Right atrium auricular region (tissue), 2 donors: ENCODE results near the gene MED22. TPM values are rescaled to one million over a fixed set of nuclear protein-coding genes. Genes with fewer than 3 reads are reported as not detected.
"Not testable (repeated sequence)": the region's sequence is repeated elsewhere in the genome, so short reads cannot be mapped to it uniquely, and the experiment has no call there.

Source experiments
- DNase-seq: peaks from one replicate; pipeline ENCODE4 v3.0.0-alpha.2; 2019; ENCODE audit warnings: low spot score
- H3K27ac ChIP-seq, 2 donors: fragments of 200-600 bp; sonication (generic); 1 replicate in 1 of 2; 2 replicates in 1 of 2; pipeline ENCODE4 v1.5.1; 2016 to 2019
- H3K27me3 ChIP-seq, 2 donors: fragments of 200-600 bp; sonication (generic); one replicate each; pipeline versions ENCODE4 v1.5.1 to v1.6.0; 2017 to 2019
- H3K36me3 ChIP-seq: fragments of 200-600 bp; sonication (generic); one replicate; pipeline ENCODE4 v1.5.1; 2016
- H3K4me1 ChIP-seq, 2 donors: fragments of 200-600 bp; sonication (generic); one replicate each; pipeline versions ENCODE4 v1.5.1 to v1.6.0; 2017 to 2019
- H3K4me3 ChIP-seq, 2 donors: fragments of 200-600 bp; sonication (generic); 1 replicate in 1 of 2; 2 replicates in 1 of 2; pipeline ENCODE4 v1.5.1; 2017 to 2019; ENCODE audit warnings: mild to moderate bottlenecking in 1 of 2, moderate library complexity in 1 of 2
- H3K9me3 ChIP-seq, 2 donors: fragments of 200-600 bp; sonication (generic); one replicate each; pipeline ENCODE4 v1.5.1; 2019
- total RNA-seq, 2 donors: library from RNA; depleted of rRNA; stranded (reverse); fragments of >200 nt; gene quantifications; one replicate each; pipeline ENCODE4 v1.1.0, GENCODE V29; 2016
- TF ChIP-seq, protein P1 (sequence below), 2 donors: fragments of 200-600 bp; sonication (generic); IDR thresholded peaks; one replicate each; pipeline ENCODE4 v1.5.1; 2019; ENCODE audit warnings: antibody characterized with exemption in 2 of 2

Gene MED22
- total RNA-seq, 2 donors from 2014 or later = 15.1 to 24.6 TPM

DNA sequence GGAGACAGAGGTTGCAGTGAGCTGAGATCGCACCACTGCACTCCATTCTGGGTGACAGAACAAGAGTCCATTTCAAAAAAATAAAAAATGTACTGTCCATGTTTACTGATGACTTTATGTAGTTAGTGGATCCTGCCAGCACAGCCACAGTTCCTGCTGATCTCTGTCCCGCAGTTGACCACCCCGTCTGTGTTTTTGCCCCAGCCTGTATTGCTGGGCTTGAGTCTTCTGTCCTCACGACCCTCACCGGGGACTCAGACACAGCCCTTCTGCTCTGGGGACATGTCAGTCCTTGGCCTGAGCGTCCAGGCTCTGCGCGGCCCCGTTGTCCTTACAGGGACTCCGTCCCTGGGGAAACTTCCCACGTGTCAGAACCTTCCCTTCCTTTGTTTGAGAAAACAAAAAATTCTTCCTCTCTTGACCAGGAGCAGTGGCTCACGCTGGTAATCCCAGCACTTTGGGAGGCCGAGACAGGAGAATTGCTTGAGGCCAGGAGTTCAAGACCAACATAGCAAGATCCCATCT is 26.5 kb downstream of the MED22 start:
- TF ChIP-seq, protein P1, sequence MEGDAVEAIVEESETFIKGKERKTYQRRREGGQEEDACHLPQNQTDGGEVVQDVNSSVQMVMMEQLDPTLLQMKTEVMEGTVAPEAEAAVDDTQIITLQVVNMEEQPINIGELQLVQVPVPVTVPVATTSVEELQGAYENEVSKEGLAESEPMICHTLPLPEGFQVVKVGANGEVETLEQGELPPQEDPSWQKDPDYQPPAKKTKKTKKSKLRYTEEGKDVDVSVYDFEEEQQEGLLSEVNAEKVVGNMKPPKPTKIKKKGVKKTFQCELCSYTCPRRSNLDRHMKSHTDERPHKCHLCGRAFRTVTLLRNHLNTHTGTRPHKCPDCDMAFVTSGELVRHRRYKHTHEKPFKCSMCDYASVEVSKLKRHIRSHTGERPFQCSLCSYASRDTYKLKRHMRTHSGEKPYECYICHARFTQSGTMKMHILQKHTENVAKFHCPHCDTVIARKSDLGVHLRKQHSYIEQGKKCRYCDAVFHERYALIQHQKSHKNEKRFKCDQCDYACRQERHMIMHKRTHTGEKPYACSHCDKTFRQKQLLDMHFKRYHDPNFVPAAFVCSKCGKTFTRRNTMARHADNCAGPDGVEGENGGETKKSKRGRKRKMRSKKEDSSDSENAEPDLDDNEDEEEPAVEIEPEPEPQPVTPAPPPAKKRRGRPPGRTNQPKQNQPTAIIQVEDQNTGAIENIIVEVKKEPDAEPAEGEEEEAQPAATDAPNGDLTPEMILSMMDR (IDR thresholded peaks at IDR 0.05) = no peak
- H3K27me3 ChIP-seq = no peaks in the 10 kb centered on the region
- no peaks in the 10 kb centered on the region for H3K9me3 ChIP-seq
- no peak overlapping the region for H3K4me3 ChIP-seq
- no peak for DNase-seq
- no peak overlapping the region for H3K27ac ChIP-seq
- H3K36me3 ChIP-seq = no peaks in the 10 kb centered on the region
- H3K4me1 ChIP-seq = no peaks in the 10 kb centered on the region

DNA sequence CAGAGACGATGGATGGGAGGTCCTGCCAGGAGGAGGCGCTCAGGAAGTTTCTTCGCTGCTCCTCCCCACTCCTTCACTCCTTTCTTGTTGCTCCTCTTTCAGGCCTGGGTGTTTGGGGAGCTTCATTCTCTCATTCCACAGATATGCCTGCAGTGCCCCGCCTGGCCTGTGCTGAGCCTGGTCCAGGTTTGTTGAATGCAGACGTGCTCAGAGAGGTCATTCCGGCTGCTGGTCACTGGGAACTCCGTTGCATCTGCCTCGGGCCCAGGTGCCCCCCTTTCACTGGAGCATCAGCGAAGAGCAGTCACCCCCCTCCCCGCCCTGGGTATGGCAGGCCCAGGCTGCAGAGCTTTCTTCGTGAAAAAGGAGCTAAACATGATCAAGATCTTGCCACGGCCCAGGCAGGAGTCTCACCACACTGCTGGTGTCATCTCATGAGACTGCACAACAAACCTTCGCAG is 27.5 kb downstream of the MED22 start:
- Histone ChIP-seq H3K4me1 (no peaks in the 10 kb centered on the region), H3K9me3 (no peaks in the 10 kb centered on the region), H3K36me3 (no peaks in the 10 kb centered on the region), H3K27ac (no peak overlapping the region), H3K27me3 (no peaks in the 10 kb centered on the region), H3K4me3 (no peak overlapping the region)
- no peak for DNase-seq
- TF ChIP-seq, protein P1 (IDR thresholded peaks at IDR 0.05) = no peak

DNA sequence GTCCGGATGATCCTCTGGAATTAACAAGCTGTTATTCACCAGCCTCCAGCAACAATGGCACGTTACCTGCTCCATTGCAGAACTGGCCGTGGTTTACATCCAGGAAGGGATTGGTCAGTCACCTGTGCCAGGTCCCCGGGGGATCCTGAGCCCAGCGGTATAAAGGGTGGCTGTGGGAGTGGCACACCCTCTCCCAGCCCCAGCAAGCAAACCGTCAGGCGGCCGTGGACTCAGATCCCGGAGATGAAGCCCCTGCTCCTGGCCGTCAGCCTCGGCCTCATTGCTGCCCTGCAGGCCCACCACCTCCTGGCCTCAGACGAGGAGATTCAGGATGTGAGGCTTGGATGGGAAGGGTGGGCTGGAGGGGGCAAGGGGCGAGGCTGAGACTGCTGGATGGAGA is 30.4 kb downstream of the MED22 start:
- DNase-seq, H3K4me1 ChIP-seq: not testable (repeated sequence)

DNA sequence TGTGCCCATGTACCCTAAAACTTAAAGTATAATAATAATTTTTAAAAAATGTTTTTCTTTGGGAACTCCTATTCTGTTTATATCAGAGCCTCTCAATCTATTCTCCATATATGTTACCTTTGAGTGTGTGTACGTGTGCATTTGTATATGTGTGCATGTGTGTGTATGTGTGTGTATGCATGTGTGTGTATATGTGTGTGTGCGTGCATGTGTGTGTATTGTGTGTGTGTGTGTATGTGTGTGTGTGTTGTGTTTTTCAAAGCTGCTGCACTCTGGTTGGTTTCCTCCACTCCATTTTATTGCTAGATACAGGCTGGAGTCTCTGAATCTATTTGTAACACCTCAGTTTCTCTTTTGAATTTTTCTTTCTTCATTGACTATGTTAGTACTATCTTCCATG is 31.9 kb downstream of the MED22 start:
- H3K4me1 ChIP-seq = no peaks in the 10 kb centered on the region

More for the DNA sequence above, 30.4 kb downstream of the MED22 start:
- H3K27ac ChIP-seq, H3K36me3 ChIP-seq, H3K27me3 ChIP-seq, H3K9me3 ChIP-seq, H3K4me3 ChIP-seq: not testable (repeated sequence)

DNA sequence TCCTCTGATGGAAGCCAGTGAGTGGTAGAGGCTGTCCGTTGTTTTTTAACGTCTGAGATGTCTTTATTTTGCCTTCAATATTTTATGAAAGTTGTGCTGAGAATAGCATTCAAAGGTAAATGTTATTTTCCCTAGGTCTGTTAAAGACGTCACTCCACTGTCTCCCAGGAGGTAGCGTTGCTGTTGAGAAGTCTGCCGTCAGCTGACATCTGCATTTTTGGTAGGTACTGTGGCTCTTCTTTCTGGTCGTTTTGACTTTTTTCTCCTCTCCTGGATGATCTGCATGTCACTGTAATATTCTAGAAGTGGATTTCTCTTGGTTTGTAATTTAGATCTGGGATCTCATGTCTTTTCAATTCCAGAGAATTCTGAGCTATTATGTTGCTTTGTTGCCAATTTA is 38.3 kb downstream of the MED22 start:
- Histone ChIP-seq H3K9me3 (no peaks in the 10 kb centered on the region), H3K27me3 (no peaks in the 10 kb centered on the region), H3K36me3 (no peaks in the 10 kb centered on the region), H3K4me1 (no peaks in the 10 kb centered on the region), H3K27ac (no peak overlapping the region), H3K4me3 (no peak overlapping the region)
- TF ChIP-seq, protein P1 (IDR thresholded peaks at IDR 0.05) = no peak
- no peak for DNase-seq

More for the DNA sequence above, 31.9 kb downstream of the MED22 start:
- Histone ChIP-seq H3K4me3 (no peak overlapping the region), H3K27me3 (no peaks in the 10 kb centered on the region), H3K36me3 (no peaks in the 10 kb centered on the region), H3K27ac (no peak overlapping the region), H3K9me3 (no peaks in the 10 kb centered on the region)
- TF ChIP-seq, protein P1 (IDR thresholded peaks at IDR 0.05) = no peak
- no peak for DNase-seq

DNA sequence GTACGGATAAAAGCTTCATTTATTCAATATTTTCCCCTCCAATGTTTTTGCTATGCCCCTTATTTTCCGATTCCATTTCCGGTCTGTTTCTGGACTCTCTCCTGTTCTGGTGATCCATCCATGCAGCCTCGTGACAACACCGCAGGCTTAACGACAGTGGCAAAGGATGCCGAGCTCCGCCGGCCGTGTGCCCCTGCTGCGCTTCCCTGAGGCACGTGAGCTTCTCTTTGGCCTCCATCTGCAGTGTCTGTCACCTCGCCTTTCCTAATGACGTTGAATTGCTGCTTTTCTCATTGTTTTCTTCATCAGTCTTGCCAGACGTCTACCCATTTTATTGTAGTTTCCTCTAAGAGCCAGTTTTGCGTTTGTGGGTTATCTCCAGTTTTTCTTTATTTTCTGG is 40.6 kb downstream of the MED22 start:
- DNase-seq = no peak

More for the DNA sequence above, 40.6 kb downstream of the MED22 start:
- no peak overlapping the region for H3K4me3 ChIP-seq
- H3K4me1 ChIP-seq = no peaks in the 10 kb centered on the region
- no peak overlapping the region for H3K27ac ChIP-seq
- H3K9me3 ChIP-seq = no peaks in the 10 kb centered on the region
- TF ChIP-seq, protein P1 (IDR thresholded peaks at IDR 0.05) = no peak
- H3K36me3 ChIP-seq = no peaks in the 10 kb centered on the region
- H3K27me3 ChIP-seq = no peaks in the 10 kb centered on the region
